HepG2 (cell line): ENCODE measurements around the gene OR1S2.

Experiments
- NR2F6 ChIP-seq, 2 experiments: IDR thresholded peaks; 2 replicates each; pipeline ENCODE4 v1.6.1; 2016; ENCODE audit warnings: antibody characterized with exemption in 1 of 2, mild to moderate bottlenecking in 1 of 2
- ZNF678 ChIP-seq: sonication (generic); formaldehyde crosslinking; IDR thresholded peaks from 2 replicates; pipeline ENCODE4 v1.4.0; 2020; ENCODE audit warnings: mild to moderate bottlenecking, missing genetic modification reagents

GRCh38 chr11:58164389-58164788, 39.6 kb downstream of the OR1S2 start:
- TF ChIP-seq ZNF678: no peak
- no peak for TF ChIP-seq NR2F6 (IDR thresholded peaks at IDR 0.05)
- no peak for TF ChIP-seq NR2F6 (CRISPR knock-in tag; IDR thresholded peaks at IDR 0.05)
